Neural crest cell (in vitro differentiated cells): ENCODE measurements around the gene DNAH7. TPM values are rescaled to one million over a fixed set of nuclear protein-coding genes. Genes with fewer than 3 reads are reported as not detected.

ENCODE experiments used
- DNase-seq: peaks from one replicate; pipeline ENCODE4 v3.0.0; 2021; ENCODE audit warnings: low read depth, mixed read lengths, low spot score
- H3K27ac Mint-ChIP-seq: one replicate; pipeline ENCODE4 v1.8.0; 2021; ENCODE audit warnings: mild to moderate bottlenecking, mixed read lengths; ENCODE audit not compliant: unreplicated experiment
- H3K27me3 Mint-ChIP-seq: 2 replicates; pipeline ENCODE4 v1.8.0; 2021; ENCODE audit warnings: low read depth, mild to moderate bottlenecking, mixed read lengths
- H3K36me3 Mint-ChIP-seq: 2 replicates; pipeline ENCODE4 v1.8.0; 2021; ENCODE audit warnings: low read depth, mild to moderate bottlenecking, mixed read lengths
- H3K4me1 Mint-ChIP-seq: 2 replicates; pipeline ENCODE4 v1.8.0; 2021; ENCODE audit warnings: mixed read lengths
- H3K4me3 Mint-ChIP-seq: one replicate; pipeline ENCODE4 v1.8.0; 2021; ENCODE audit warnings: mild to moderate bottlenecking, mixed read lengths
- H3K9me3 Mint-ChIP-seq: 2 replicates; pipeline ENCODE4 v1.8.0; 2021; ENCODE audit warnings: mixed read lengths
- CTCF ChIP-seq: fragments of 200-600 bp; sonication (generic); conservative IDR thresholded peaks from 2 replicates; pipeline ENCODE4 v1.5.0; 2021; ENCODE audit warnings: antibody characterized with exemption, mild to moderate bottlenecking
- total RNA-seq: library from RNA; stranded (reverse); gene quantifications from 2 replicates; pipeline ENCODE4 v1.2.1, GENCODE V29; 2021

Gene DNAH7
- total RNA-seq, 1 donor from 2014 or later = 1.5 TPM

GRCh38 chr2:195898505-195899191, 170.0 kb downstream of the DNAH7 start:
- Mint-ChIP-seq H3K4me3 (no peak overlapping the region), H3K9me3 (no peaks in the 10 kb centered on the region), H3K27me3 (no peaks in the 10 kb centered on the region), H3K36me3 (no peaks in the 10 kb centered on the region), H3K4me1 (no peaks in the 10 kb centered on the region), H3K27ac (no peak overlapping the region)
- no peak for DNase-seq
- no peak for TF ChIP-seq CTCF

DNA sequence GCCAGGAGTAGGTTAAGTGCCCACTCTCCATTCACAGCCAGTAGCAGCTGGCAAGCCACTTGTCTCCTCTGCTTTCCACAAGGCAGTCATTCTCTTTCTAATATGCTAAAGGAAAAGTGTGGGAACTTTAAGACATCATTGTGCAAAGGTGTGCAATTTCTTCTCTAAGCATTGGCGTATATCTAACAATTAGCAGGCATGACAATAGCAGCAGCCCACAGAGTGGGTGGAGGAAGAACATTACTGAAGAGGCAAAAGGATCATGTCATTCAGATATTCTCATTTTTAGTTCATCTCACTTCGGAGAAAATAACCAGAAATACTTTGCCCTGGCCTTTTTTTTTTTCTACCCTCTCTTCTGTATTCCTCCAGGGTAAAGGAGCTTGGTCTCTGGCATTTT, 177.6 kb downstream of the DNAH7 start:
- H3K4me3 Mint-ChIP-seq = no peak overlapping the region
- no peaks in the 10 kb centered on the region for H3K9me3 Mint-ChIP-seq
- no peak overlapping the region for H3K27ac Mint-ChIP-seq
- DNase-seq = no peak
- no peaks in the 10 kb centered on the region for H3K4me1 Mint-ChIP-seq
- no peaks in the 10 kb centered on the region for H3K27me3 Mint-ChIP-seq
- no peak for TF ChIP-seq CTCF
- H3K36me3 Mint-ChIP-seq = no peaks in the 10 kb centered on the region

DNA sequence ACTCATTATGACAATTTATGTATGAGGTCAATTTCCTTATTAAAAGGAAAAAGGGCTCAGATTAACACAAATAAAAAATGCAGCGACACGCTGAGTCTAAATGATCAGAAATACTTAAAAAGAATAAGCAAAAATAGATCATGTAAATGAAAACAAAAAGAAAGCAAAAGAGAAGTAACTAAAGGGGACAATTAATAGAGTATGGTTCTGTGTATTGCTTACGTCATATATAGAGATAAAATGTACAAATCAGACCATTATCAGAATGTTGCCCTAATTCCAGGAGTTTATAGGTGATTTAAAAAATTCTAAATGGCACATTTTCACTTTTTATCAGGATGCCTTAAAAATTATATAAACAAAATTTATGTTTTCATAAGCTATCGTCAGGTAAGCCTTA, 189.5 kb downstream of the DNAH7 start:
- H3K4me3 Mint-ChIP-seq = no peak overlapping the region
- no peaks in the 10 kb centered on the region for H3K36me3 Mint-ChIP-seq
- no peaks in the 10 kb centered on the region for H3K9me3 Mint-ChIP-seq
- H3K27me3 Mint-ChIP-seq = no peaks in the 10 kb centered on the region
- no peak overlapping the region for H3K27ac Mint-ChIP-seq
- H3K4me1 Mint-ChIP-seq = no peaks in the 10 kb centered on the region
- DNase-seq = no peak
- no peak for TF ChIP-seq CTCF

DNA sequence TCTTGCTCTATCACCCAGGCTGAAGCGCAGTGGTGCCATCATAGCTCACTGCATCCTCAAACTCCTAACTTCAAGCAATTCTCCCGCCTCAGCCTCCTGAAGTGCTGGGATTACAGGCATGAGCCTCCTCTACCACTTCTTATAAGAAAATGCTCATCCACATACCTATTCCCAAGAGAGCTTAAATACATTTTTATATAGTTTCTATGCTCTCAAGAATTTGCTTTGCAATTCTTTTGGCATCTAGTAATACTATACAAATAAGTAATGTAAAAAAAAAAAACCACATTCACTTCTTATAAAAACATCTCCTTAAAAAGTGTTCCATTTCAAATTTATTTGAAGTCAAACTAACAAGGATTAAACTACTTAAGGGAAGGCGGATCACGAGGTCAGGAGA, 197.3 kb downstream of the DNAH7 start:
- DNase-seq = no peak
- Mint-ChIP-seq H3K27ac (no peak overlapping the region), H3K27me3 (no peaks in the 10 kb centered on the region), H3K4me1 (no peaks in the 10 kb centered on the region), H3K4me3 (no peak overlapping the region), H3K9me3 (no peaks in the 10 kb centered on the region), H3K36me3 (no peaks in the 10 kb centered on the region)
- TF ChIP-seq CTCF = no peak

- H3K36me3 Mint-ChIP-seq = no peaks in the 10 kb centered on the region
- H3K4me3 Mint-ChIP-seq = no peak overlapping the region
Observed at GRCh38 chr2:195864316-195864715, 204.3 kb downstream of the DNAH7 start.

More at GRCh38 chr2:195864316-195864715, 204.3 kb downstream of the DNAH7 start:
- H3K9me3 Mint-ChIP-seq = no peaks in the 10 kb centered on the region
- DNase-seq = no peak
- H3K27ac Mint-ChIP-seq = no peak overlapping the region
- TF ChIP-seq CTCF = no peak
- H3K27me3 Mint-ChIP-seq = no peaks in the 10 kb centered on the region
- H3K4me1 Mint-ChIP-seq = no peaks in the 10 kb centered on the region
